HL-60 (cell line): ENCODE data around the gene PDZD4.

Experiments
- DNase-seq, 2 experiments: peaks; one replicate each; pipeline ENCODE4 v3.0.0-alpha.2; 2010 to 2020; ENCODE audit warnings: low read depth in 1 of 2, low spot score in 1 of 2
- H3K27ac ChIP-seq: fragments of 250-450 bp; sonication (Bioruptor Pico); replicated peaks from 2 replicates; pipeline ENCODE4 v1.5.1; 2020; ENCODE audit warnings: mild to moderate bottlenecking, moderate library complexity
- H3K27me3 ChIP-seq: fragments of 250-450 bp; sonication (Bioruptor Pico); 2 replicates; pipeline ENCODE4 v1.5.1; 2021; ENCODE audit warnings: mild to moderate bottlenecking, moderate library complexity; ENCODE audit not compliant: insufficient read depth, poor library complexity, severe bottlenecking
- H3K4me3 ChIP-seq: replicated peaks from 2 replicates; pipeline ENCODE4 v1.5.1; 2011; ENCODE audit warnings: mild to moderate bottlenecking, control low read depth, low read length; ENCODE audit not compliant: insufficient read depth
- CTCF ChIP-seq: IDR thresholded peaks from one replicate; pipeline ENCODE4 v1.5.1; 2011; ENCODE audit warnings: low read length, control low read depth, inconsistent platforms; ENCODE audit not compliant: insufficient read depth
- GABPA ChIP-seq: IDR thresholded peaks from 2 replicates; pipeline ENCODE4 v1.6.1; 2012; ENCODE audit warnings: low read depth
- POLR2AphosphoS5 ChIP-seq: IDR thresholded peaks from 2 replicates; pipeline ENCODE4 v1.6.1; 2012; ENCODE audit warnings: low read depth
- SPI1 ChIP-seq: IDR thresholded peaks from 2 replicates; pipeline ENCODE4 v1.6.1; 2012; ENCODE audit warnings: low read depth, mild to moderate bottlenecking, borderline replicate concordance
- TF ChIP-seq, protein P1 (sequence below): IDR thresholded peaks from 2 replicates; pipeline ENCODE4 v1.6.1; 2012; ENCODE audit warnings: low read depth; ENCODE audit not compliant: insufficient replicate concordance

The PDZD4 gene

GRCh38 chrX:153764786-153765137, 65.6 kb downstream of the PDZD4 start:
- DNase-seq: no peak
- TF ChIP-seq GABPA: no peak
- TF ChIP-seq SPI1: no peak
- TF ChIP-seq POLR2AphosphoS5: no peak
- TF ChIP-seq, protein P1, sequence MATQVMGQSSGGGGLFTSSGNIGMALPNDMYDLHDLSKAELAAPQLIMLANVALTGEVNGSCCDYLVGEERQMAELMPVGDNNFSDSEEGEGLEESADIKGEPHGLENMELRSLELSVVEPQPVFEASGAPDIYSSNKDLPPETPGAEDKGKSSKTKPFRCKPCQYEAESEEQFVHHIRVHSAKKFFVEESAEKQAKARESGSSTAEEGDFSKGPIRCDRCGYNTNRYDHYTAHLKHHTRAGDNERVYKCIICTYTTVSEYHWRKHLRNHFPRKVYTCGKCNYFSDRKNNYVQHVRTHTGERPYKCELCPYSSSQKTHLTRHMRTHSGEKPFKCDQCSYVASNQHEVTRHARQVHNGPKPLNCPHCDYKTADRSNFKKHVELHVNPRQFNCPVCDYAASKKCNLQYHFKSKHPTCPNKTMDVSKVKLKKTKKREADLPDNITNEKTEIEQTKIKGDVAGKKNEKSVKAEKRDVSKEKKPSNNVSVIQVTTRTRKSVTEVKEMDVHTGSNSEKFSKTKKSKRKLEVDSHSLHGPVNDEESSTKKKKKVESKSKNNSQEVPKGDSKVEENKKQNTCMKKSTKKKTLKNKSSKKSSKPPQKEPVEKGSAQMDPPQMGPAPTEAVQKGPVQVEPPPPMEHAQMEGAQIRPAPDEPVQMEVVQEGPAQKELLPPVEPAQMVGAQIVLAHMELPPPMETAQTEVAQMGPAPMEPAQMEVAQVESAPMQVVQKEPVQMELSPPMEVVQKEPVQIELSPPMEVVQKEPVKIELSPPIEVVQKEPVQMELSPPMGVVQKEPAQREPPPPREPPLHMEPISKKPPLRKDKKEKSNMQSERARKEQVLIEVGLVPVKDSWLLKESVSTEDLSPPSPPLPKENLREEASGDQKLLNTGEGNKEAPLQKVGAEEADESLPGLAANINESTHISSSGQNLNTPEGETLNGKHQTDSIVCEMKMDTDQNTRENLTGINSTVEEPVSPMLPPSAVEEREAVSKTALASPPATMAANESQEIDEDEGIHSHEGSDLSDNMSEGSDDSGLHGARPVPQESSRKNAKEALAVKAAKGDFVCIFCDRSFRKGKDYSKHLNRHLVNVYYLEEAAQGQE: no peak
- no peak for TF ChIP-seq CTCF
- no peaks in the 10 kb centered on the region for H3K27me3 ChIP-seq
- no peak overlapping the region for H3K4me3 ChIP-seq
- H3K27ac ChIP-seq: no peak overlapping the region

DNA sequence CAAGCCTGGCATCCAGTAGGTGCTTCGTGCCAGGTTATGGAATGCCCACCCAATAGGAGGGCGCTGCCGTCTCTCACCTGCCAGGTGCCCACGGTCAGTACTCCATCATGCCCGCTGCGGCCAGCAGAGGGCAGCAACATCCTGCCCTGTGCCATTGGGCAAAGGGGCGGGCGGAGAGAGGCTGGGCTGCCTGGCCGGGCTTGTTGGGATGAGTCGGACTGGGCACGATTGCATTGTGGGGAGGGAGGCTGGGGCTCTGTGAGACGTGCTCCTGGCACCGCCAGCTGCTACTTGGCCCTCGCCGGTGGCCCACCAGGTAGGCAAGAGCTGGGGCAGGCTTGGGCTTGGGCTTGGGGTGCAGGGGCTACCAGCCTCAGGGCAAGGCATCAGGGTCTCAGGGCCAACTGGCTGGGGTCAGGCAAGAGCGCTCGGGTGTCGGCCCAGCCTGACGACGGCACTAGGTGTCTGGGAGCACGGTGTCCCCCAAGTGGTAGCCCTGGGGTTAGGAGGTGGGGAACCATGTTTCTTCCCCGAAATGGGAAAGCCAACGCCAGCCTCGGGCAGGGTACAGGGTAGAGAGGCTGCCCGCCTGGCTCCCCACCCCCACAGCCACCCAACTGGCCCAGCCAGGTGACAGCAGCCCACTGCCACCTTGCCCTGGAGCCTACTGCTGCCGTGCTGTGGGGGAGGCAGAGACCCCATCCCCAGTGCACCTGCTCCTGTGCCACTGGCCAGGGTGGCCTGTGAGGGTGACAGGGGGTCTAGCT, 66.2 kb downstream of the PDZD4 start, which contains the start of gene PLXNB3:
Gene PLXNB3 (plus strand): TSS at position 261 of the 767 bp plus-strand sequence. CDS start 1,287 bp downstream, outside the sequence.
- no peak within 1 kb of the TSS for H3K27ac ChIP-seq
- H3K4me3 ChIP-seq: no peak within 1 kb of the TSS
- TF ChIP-seq CTCF (peak; percentile 49), POLR2AphosphoS5 (no peak)
- peak; percentile 29 to 77 for DNase-seq
- H3K27me3 ChIP-seq: no peaks in the 10 kb centered on the region

- H3K4me3 ChIP-seq: no peak overlapping the region
- TF ChIP-seq CTCF (no peak), SPI1 (no peak), GABPA (no peak), POLR2AphosphoS5 (no peak)
- TF ChIP-seq, protein P1: no peak
- no peak for DNase-seq
- no peaks in the 10 kb centered on the region for H3K27me3 ChIP-seq
- H3K27ac ChIP-seq: no peak overlapping the region
Measured at GRCh38 chrX:153763298-153763932, 66.9 kb downstream of the PDZD4 start.
